ENCODE measurements around the gene PTDSS2. TPM values are rescaled to one million over a fixed set of nuclear protein-coding genes. Genes with fewer than 3 reads are reported as not detected.

PTDSS2 gene
- total and polyA plus RNA-seq, 9 of the 15 experiments (the other 6 are each of a cell fraction or from before 2014, with no cell fraction given): 0.45 to 53.9 (median 17.2) TPM

DNA sequence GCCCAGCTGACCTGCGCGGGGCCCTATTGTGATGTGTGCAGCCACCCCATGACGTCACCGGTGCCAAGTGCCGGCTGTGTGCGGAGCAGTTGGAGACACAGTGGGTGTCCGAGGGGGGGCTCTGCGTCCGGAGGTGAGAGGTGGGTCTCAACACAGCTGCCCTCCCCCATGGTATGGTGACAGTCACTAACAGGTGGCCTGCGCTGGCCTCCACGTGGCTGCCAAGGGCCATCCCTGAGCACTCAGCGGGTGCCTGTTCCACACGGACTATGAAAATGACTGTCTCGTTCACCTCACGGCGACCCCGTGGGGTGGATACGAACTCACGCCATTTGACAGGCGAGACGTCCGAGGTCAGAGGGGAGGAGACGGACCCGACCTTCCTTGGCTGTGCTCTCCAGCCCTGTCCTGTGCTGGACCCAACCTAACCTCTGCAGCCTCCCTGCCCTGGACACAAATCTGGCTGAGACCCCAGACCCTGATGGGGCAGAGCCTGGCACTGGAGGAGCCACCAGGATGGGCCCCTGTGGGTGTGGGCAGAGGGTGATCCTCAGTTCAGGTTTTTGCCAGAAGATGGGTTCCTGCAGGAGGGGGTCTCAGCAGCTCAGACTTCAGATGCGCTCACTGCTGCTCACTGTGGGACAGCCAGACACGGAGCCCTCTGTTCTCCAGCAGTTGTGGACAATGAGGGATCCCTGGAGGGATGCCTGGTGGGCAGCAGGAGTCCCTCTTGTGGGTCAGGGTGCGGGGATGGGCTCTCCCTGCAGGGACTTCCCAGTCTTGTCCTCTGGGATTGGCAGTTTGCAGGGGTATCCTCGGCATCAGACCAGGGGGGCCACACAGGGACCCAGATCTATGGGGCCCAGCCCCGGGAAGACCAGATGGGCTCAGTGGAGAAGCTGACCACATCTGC lies 79.0 kb downstream of the PTDSS2 start:
- Histone ChIP-seq H3K27me3 (ENCODE audit: control insufficient read depth in 2 of 2, insufficient read depth in 2 of 2, low read length in 2 of 2) (no peaks in the 10 kb centered on the region), H3K79me2 (ENCODE audit: control insufficient read depth, insufficient read depth, low read length) (peaks cover 8% of the 10 kb centered on the region), H3K27ac (ENCODE audit: extremely low read depth, low read depth, low read length) (no peak overlapping the region), H3K4me3 (no peak overlapping the region), H3K36me3 (ENCODE audit: control insufficient read depth, insufficient read depth, low read length) (peaks cover 31% of the 10 kb centered on the region; the same call in 1 of the 3 replicates), H3K9me3 (replicated peaks; ENCODE audit: control insufficient read depth, insufficient read depth, low read depth, low read length) (no peaks in the 10 kb centered on the region), H3K4me2 (ENCODE audit: insufficient read depth, low read length) (no peak overlapping the region), H3K4me1 (replicated peaks in 1 of 2; ENCODE audit: control insufficient read depth in 2 of 2, insufficient read depth in 2 of 2, low read length in 2 of 2) (peaks cover under 1 to 60% of the 10 kb centered on the region in 2 experiments; a peak in 3 of 5 replicates), H3K9ac (ENCODE audit: insufficient read depth in 1 of 2, low read depth in 2 of 2, low read length in 2 of 2) (peak overlapping the region in 1 of 2 experiments; percentile 23; a peak in 2 of 4 replicates), H3K9me1 (ENCODE audit: control insufficient read depth, insufficient read depth, low read length) (no peaks in the 10 kb centered on the region), H2AFZ (ENCODE audit: low read depth, low read length) (no peak overlapping the region), H4K20me1 (replicated peaks; ENCODE audit: control insufficient read depth, insufficient read depth, low read length) (no peaks in the 10 kb centered on the region)
- POLR2A ChIA-PET: no interaction called here
- DNase-seq (ENCODE audit: extremely low read depth in 1 of 4, low spot score in 3 of 4) (peak in 2 of 4 experiments; percentile 14 to 25), ATAC-seq (peak; percentile 29), FAIRE-seq (peak; percentile 67)
- no TSS peak for BruUV-seq (replicated peaks)
- WGBS (ENCODE audit: insufficient coverage, low coverage, missing lambda C conversion rate): 68% methylated on average over 26 of the region's 29 CpGs
- CTCF ChIA-PET (ENCODE audit: low intra/inter-chr PET ratio): no interaction called here
- intact Hi-C loops (cut with micrococcal nuclease): no loop called here
- in situ Hi-C loops (cut with MboI): no loop called here
- TF ChIP-seq CAMTA2 (CRISPR knock-in tag; conservative IDR thresholded peaks at IDR 0.05): no peak
- TF ChIP-seq TCFL5 (CRISPR knock-in tag; conservative IDR thresholded peaks at IDR 0.05): no peak
- no peak for TF ChIP-seq HMG20A (CRISPR knock-in tag; conservative IDR thresholded peaks at IDR 0.05)
- TF ChIP-seq TOE1 (IDR thresholded peaks at IDR 0.05; ENCODE audit: borderline replicate concordance): no peak
- TF ChIP-seq TOE1 (CRISPR knock-in tag; IDR thresholded peaks at IDR 0.05; ENCODE audit: borderline replicate concordance, low read depth): no peak
- no peak for TF ChIP-seq SP1 (CRISPR knock-in tag; IDR thresholded peaks at IDR 0.05)
- peak; percentile 72 for TF ChIP-seq RBM22 (IDR thresholded peaks at IDR 0.05; ENCODE audit: low read depth, low read length, poor library complexity, severe bottlenecking)
- TF ChIP-seq TBP (optimal IDR thresholded peaks at IDR 0.05; ENCODE audit: low read depth, low read length): no peak
- no peak for TF ChIP-seq EP300 (IDR thresholded peaks at IDR 0.05; ENCODE audit: low read length)
- TF ChIP-seq, protein P1, sequence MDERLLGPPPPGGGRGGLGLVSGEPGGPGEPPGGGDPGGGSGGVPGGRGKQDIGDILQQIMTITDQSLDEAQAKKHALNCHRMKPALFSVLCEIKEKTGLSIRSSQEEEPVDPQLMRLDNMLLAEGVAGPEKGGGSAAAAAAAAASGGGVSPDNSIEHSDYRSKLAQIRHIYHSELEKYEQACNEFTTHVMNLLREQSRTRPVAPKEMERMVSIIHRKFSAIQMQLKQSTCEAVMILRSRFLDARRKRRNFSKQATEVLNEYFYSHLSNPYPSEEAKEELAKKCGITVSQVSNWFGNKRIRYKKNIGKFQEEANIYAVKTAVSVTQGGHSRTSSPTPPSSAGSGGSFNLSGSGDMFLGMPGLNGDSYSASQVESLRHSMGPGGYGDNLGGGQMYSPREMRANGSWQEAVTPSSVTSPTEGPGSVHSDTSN (CRISPR knock-in tag; IDR thresholded peaks at IDR 0.05; ENCODE audit: low read depth): no peak
- TF ChIP-seq, protein P1 (tag; conservative IDR thresholded peaks at IDR 0.05; ENCODE audit: low read depth): no peak
- TF ChIP-seq, protein P2, sequence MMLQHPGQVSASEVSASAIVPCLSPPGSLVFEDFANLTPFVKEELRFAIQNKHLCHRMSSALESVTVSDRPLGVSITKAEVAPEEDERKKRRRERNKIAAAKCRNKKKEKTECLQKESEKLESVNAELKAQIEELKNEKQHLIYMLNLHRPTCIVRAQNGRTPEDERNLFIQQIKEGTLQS (IDR thresholded peaks at IDR 0.05): 0 out of 2 replicates have a peak, but pooled peaks have one; percentile 8
- TF ChIP-seq, protein P2 (CRISPR knock-in tag; conservative IDR thresholded peaks at IDR 0.05): no peak
- no peak for TF ChIP-seq ZSCAN29 (IDR thresholded peaks at IDR 0.05)
- TF ChIP-seq ZNF764 (CRISPR knock-in tag; IDR thresholded peaks at IDR 0.05; ENCODE audit: low read depth): no peak
- TF ChIP-seq, protein P3, sequence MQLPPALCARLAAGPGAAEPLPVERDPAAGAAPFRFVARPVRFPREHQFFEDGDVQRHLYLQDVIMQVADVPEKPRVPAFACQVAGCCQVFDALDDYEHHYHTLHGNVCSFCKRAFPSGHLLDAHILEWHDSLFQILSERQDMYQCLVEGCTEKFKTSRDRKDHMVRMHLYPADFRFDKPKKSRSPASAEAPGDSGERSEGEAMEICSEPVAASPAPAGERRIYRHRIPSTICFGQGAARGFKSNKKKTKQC (CRISPR knock-in tag; IDR thresholded peaks at IDR 0.05): no peak
- TF ChIP-seq NCOA2 (IDR thresholded peaks at IDR 0.05; ENCODE audit: partially characterized antibody in 2 of 2): no peak
- TF ChIP-seq FOXA1 (IDR thresholded peaks at IDR 0.05; ENCODE audit: borderline replicate concordance): no peak
- TF ChIP-seq HNRNPUL1 (IDR thresholded peaks at IDR 0.05; ENCODE audit: low read length): no peak
- TF ChIP-seq CREM (IDR thresholded peaks at IDR 0.05; ENCODE audit: low read depth): 0 out of 2 replicates have a peak, but pooled peaks have one; percentile 5
